Breast epithelium (tissue), 3 donors: ENCODE data around the gene CTNND2.

ENCODE experiments used
- POLR2A ChIP-seq: fragments of 450-650 bp; IDR thresholded peaks from one replicate; pipeline ENCODE4 v1.6.1; 2016; ENCODE audit warnings: antibody characterized with exemption, mild to moderate bottlenecking, moderate library complexity
- TF ChIP-seq, protein P1 (sequence below), 3 donors: fragments of 450-650 bp; IDR thresholded peaks; one replicate each; pipeline ENCODE4 v1.5.1; 2016 to 2017; ENCODE audit warnings: antibody characterized with exemption in 3 of 3, mild to moderate bottlenecking in 3 of 3, moderate library complexity in 3 of 3

GRCh38 chr5:11302663-11303062 is 601.6 kb downstream of the CTNND2 start:
- TF ChIP-seq, protein P1, sequence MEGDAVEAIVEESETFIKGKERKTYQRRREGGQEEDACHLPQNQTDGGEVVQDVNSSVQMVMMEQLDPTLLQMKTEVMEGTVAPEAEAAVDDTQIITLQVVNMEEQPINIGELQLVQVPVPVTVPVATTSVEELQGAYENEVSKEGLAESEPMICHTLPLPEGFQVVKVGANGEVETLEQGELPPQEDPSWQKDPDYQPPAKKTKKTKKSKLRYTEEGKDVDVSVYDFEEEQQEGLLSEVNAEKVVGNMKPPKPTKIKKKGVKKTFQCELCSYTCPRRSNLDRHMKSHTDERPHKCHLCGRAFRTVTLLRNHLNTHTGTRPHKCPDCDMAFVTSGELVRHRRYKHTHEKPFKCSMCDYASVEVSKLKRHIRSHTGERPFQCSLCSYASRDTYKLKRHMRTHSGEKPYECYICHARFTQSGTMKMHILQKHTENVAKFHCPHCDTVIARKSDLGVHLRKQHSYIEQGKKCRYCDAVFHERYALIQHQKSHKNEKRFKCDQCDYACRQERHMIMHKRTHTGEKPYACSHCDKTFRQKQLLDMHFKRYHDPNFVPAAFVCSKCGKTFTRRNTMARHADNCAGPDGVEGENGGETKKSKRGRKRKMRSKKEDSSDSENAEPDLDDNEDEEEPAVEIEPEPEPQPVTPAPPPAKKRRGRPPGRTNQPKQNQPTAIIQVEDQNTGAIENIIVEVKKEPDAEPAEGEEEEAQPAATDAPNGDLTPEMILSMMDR (IDR thresholded peaks at IDR 0.05), result no peak
- no peak for TF ChIP-seq POLR2A
